ENCODE results near the gene ZNF853. TPM values are rescaled to one million over a fixed set of nuclear protein-coding genes. Genes with fewer than 3 reads are reported as not detected.

Gene ZNF853
- total RNA-seq, 1 donor from 2014 or later = 13.7 TPM

DNA sequence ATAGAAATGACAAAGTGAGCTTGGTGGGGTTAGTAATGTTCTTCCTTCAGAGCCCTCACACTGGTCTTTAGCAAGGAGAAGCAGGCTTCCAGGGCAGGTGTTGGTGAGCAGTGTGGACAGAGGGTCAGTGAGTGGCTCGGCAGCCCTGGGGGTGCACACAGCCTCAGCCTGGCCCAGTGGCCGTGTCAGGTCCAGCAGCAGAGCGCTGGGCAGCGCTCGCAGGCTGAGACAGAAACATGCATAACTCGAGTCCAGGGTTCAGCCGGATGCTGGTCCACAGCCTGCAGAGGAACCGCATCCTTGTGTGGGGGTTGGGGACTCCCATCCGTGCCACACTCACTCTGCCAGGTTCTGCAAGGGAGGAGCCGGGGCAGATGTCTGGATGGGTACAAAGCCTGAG lies 11.0 kb upstream of the ZNF853 start:
- TF ChIP-seq, protein P1, sequence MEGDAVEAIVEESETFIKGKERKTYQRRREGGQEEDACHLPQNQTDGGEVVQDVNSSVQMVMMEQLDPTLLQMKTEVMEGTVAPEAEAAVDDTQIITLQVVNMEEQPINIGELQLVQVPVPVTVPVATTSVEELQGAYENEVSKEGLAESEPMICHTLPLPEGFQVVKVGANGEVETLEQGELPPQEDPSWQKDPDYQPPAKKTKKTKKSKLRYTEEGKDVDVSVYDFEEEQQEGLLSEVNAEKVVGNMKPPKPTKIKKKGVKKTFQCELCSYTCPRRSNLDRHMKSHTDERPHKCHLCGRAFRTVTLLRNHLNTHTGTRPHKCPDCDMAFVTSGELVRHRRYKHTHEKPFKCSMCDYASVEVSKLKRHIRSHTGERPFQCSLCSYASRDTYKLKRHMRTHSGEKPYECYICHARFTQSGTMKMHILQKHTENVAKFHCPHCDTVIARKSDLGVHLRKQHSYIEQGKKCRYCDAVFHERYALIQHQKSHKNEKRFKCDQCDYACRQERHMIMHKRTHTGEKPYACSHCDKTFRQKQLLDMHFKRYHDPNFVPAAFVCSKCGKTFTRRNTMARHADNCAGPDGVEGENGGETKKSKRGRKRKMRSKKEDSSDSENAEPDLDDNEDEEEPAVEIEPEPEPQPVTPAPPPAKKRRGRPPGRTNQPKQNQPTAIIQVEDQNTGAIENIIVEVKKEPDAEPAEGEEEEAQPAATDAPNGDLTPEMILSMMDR (IDR thresholded peaks at IDR 0.05; ENCODE audit: unreplicated experiment) = no peak
- DNase-seq (ENCODE audit: low spot score, unreplicated experiment) = no peak
- no peaks in the 10 kb centered on the region for H3K4me1 Mint-ChIP-seq (ENCODE audit: low read depth)
- peak overlapping the region; percentile 62 for H3K27ac Mint-ChIP-seq
- H3K4me3 Mint-ChIP-seq (ENCODE audit: low read depth) = no peak overlapping the region
- H3K36me3 Mint-ChIP-seq (ENCODE audit: insufficient read depth) = peaks cover 16% of the 10 kb centered on the region
- no peaks in the 10 kb centered on the region for H3K27me3 Mint-ChIP-seq
- H3K9me3 Mint-ChIP-seq (ENCODE audit: low read depth) = no peaks in the 10 kb centered on the region

DNA sequence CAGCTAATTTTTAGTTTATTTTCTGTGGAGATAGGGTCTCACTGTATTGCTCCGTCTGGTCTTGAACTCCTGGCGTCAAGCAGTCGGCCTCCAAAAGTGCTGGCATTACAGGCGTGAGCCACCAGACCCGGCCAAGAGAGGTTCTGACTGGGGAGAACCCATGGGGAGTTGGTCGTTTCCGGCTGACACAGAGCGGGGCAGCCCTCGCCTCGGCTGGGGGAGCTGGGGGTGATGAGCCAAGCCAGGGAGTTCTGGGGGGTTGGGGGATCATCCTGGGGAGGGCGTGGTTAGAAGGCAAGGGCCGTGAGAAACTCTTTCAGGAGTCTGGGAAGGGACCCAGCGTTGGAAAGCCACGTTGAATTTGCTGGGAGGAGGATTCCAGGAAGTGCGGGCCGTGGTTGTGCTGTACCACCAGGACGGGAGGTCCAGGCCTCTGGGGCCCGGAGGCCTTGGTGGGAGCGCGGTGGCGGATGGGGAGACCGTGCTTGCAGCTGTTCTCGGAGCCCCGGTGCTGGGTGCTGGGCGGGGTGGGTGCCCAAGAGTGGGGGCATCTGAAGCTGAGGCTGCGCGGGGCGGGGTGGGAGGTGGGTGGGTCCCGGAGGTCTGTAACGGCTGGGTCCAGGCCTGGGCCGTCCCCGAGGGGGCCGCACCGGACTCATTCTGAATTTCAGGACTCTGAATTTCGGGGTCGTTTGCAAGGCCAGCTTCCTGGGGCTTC lies 8.4 kb upstream of the ZNF853 start:
- H3K4me1 Mint-ChIP-seq (ENCODE audit: low read depth) = no peaks in the 10 kb centered on the region
- H3K9me3 Mint-ChIP-seq (ENCODE audit: low read depth) = no peaks in the 10 kb centered on the region
- TF ChIP-seq, protein P1 (IDR thresholded peaks at IDR 0.05; ENCODE audit: unreplicated experiment) = no peak
- peaks cover 13% of the 10 kb centered on the region for H3K36me3 Mint-ChIP-seq (ENCODE audit: insufficient read depth)
- H3K27me3 Mint-ChIP-seq = no peaks in the 10 kb centered on the region
- H3K27ac Mint-ChIP-seq = no peak overlapping the region
- DNase-seq (ENCODE audit: low spot score, unreplicated experiment) = no peak
- H3K4me3 Mint-ChIP-seq (ENCODE audit: low read depth) = no peak overlapping the region

DNA sequence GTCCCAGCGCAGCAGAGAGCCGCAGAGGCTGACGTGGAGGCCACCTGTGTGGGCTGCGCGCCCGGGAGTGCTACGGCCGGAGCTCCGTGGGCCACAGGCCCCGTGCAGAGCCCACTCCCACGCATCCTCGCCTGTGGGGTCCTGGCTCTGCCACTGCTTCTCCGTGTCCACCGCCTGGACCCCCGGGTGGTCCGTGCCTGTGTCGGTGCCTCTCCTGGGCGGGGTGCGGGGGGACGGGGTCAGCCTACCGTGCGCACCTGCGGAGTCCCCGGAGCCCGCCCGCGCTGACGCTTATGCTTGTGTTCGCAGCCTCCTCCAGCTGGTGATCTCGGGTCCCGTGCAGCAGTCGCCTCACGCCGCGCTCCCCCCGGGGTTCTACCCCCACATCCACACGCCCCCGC lies 7.8 kb upstream of the ZNF853 start:
- H3K27me3 Mint-ChIP-seq = no peaks in the 10 kb centered on the region
- no peaks in the 10 kb centered on the region for H3K9me3 Mint-ChIP-seq (ENCODE audit: low read depth)
- TF ChIP-seq, protein P1 (IDR thresholded peaks at IDR 0.05; ENCODE audit: unreplicated experiment) = no peak
- no peaks in the 10 kb centered on the region for H3K4me1 Mint-ChIP-seq (ENCODE audit: low read depth)
- no peak overlapping the region for H3K4me3 Mint-ChIP-seq (ENCODE audit: low read depth)
- peaks cover 12% of the 10 kb centered on the region for H3K36me3 Mint-ChIP-seq (ENCODE audit: insufficient read depth)
- no peak for DNase-seq (ENCODE audit: low spot score, unreplicated experiment)
- H3K27ac Mint-ChIP-seq = no peak overlapping the region

DNA sequence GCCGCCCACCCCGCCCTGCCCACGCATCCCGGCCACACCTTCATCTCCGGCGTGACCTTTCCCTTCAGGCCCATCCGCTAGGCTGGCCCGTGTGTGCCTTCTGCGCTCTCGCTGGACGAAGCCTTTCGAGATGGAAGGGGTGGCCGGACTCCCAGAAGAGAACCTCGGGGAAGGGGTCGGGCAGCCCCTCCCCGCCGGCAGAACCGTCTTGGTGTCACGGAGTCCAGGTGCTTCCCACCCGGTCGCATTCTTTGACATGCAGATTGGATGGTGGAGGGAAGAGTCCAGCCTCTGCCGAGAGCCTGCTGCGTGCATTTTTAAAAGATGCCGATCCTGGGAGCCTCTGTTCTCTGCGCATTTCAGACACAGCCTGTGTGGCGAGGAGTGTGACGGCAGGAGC lies 7.3 kb upstream of the ZNF853 start:
- no peak for DNase-seq (ENCODE audit: low spot score, unreplicated experiment)
- TF ChIP-seq, protein P1 (IDR thresholded peaks at IDR 0.05; ENCODE audit: unreplicated experiment) = no peak

DNA sequence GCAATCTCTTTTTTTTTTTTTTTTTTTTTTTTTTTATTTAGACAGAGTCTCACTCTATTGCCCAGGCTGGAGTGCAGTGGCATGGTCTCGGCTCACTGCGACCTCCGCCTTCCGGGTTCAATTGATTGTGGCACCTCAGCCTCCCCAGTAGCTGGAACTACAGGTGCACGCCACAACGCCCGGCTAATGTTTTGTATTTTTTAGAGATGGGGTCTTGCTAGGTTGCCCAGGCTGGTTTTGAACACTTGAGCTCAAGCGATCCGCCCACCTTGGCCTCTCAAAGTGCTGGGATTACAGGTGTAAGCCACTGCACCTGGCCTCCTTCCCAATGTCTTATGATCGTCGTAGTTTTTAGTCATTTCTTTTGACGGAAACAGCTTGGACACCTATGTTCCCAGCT lies 6.6 kb upstream of the ZNF853 start:
- H3K27ac Mint-ChIP-seq = no peak overlapping the region
- H3K9me3 Mint-ChIP-seq (ENCODE audit: low read depth) = no peaks in the 10 kb centered on the region
- no peak overlapping the region for H3K4me3 Mint-ChIP-seq (ENCODE audit: low read depth)
- TF ChIP-seq, protein P1 (IDR thresholded peaks at IDR 0.05; ENCODE audit: unreplicated experiment) = no peak
- H3K4me1 Mint-ChIP-seq (ENCODE audit: low read depth) = no peaks in the 10 kb centered on the region
- H3K36me3 Mint-ChIP-seq (ENCODE audit: insufficient read depth) = peaks cover 10% of the 10 kb centered on the region
- no peaks in the 10 kb centered on the region for H3K27me3 Mint-ChIP-seq
- no peak for DNase-seq (ENCODE audit: low spot score, unreplicated experiment)

More for the DNA sequence above, 7.3 kb upstream of the ZNF853 start:
- no peak overlapping the region for H3K4me3 Mint-ChIP-seq (ENCODE audit: low read depth)
- no peaks in the 10 kb centered on the region for H3K9me3 Mint-ChIP-seq (ENCODE audit: low read depth)
- no peak overlapping the region for H3K27ac Mint-ChIP-seq
- H3K27me3 Mint-ChIP-seq = no peaks in the 10 kb centered on the region
- H3K36me3 Mint-ChIP-seq (ENCODE audit: insufficient read depth) = peaks cover 10% of the 10 kb centered on the region
- H3K4me1 Mint-ChIP-seq (ENCODE audit: low read depth) = no peaks in the 10 kb centered on the region
